Measurements from ENCODE around the gene KRTAP5-3.
"Not testable (repeated sequence)": the region's sequence is repeated elsewhere in the genome, so short reads cannot be mapped to it uniquely, and the experiment has no call there.

- TF ChIP-seq CTCF (IDR thresholded peaks at IDR 0.05; ENCODE audit: poor library complexity); EZH2 (IDR thresholded peaks at IDR 0.05; ENCODE audit: borderline replicate concordance); EZH2phosphoT487 (IDR thresholded peaks at IDR 0.05; ENCODE audit: low read depth, severe bottlenecking, unreplicated experiment): not testable (repeated sequence)
Observed at GRCh38 chr11:1646540-1646939, 38.3 kb upstream of the KRTAP5-3 start.

All from hepatocyte (in vitro differentiated cells).